ENCODE measurements around the gene ANXA2.

- TF ChIP-seq CTCF (IDR thresholded peaks at IDR 0.05), result no peak
- TF ChIP-seq EZH2 (IDR thresholded peaks at IDR 0.05; ENCODE audit: borderline replicate concordance, insufficient read depth, low read depth, low read length, poor library complexity, severe bottlenecking), result no peak
Observed at GRCh38 chr15:60390231-60390630, 7.6 kb downstream of the ANXA2 start.
